Left ventricle myocardium inferior (tissue), 1 donor: ENCODE measurements around the gene ODC1. TPM values are rescaled to one million over a fixed set of nuclear protein-coding genes. Genes with fewer than 3 reads are reported as not detected.

Source experiments
- DNase-seq: peaks from one replicate; pipeline ENCODE4 v3.0.0-alpha.2; 2020
- H3K27ac ChIP-seq: fragments of 200-600 bp; replicated peaks from 2 replicates; pipeline ENCODE4 v1.8.0; 2021
- H3K27me3 ChIP-seq: fragments of 200-600 bp; 2 replicates; pipeline ENCODE4 v1.8.0; 2021; ENCODE audit warnings: low read depth
- H3K36me3 ChIP-seq: fragments of 200-600 bp; 2 replicates; pipeline ENCODE4 v1.8.0; 2021
- H3K4me1 ChIP-seq: fragments of 200-600 bp; 2 replicates; pipeline ENCODE4 v1.8.0; 2021
- H3K4me3 ChIP-seq: fragments of 200-600 bp; 2 replicates; pipeline ENCODE4 v1.8.0; 2021; ENCODE audit warnings: mild to moderate bottlenecking, moderate library complexity
- H3K9me3 ChIP-seq: fragments of 200-600 bp; replicated peaks from 2 replicates; pipeline ENCODE4 v1.8.0; 2021
- CTCF ChIP-seq: fragments of 200-600 bp; IDR thresholded peaks from 2 replicates; pipeline ENCODE4 v1.8.0; 2021; ENCODE audit warnings: antibody characterized with exemption, mild to moderate bottlenecking, borderline replicate concordance
- intact Hi-C: fragments of 100-400 bp; cut with micrococcal nuclease; formaldehyde crosslinking; loops from one replicate; pipeline ENCODE4 v1.11.0; 2022
- total RNA-seq: library from RNA; stranded (reverse); fragmentation: NEBNext Ultra II Directional; extraction: Animal tissue kit (Norgen Biotek cat#: 25700); gene quantifications from one replicate; pipeline ENCODE4 v1.2.1, GENCODE V29; 2021
- donor health status: DM: no; HTN: yes; CAD: no; lungs with severe emphysema.

Gene ODC1
- total RNA-seq, 1 donor from 2014 or later: 41.7 TPM

GRCh38 chr2:10449838-10450691 is 1.9 kb upstream of the ODC1 start:
- H3K4me1 ChIP-seq: peaks cover 57% of the 10 kb centered on the region
- intact Hi-C loops: loop anchor here (10.0 kb wide), 1 partner anchor 215 kb away; no protein-coding TSS in a partner anchor
- H3K27ac ChIP-seq: no peak overlapping the region
- no peaks in the 10 kb centered on the region for H3K27me3 ChIP-seq
- no peaks in the 10 kb centered on the region for H3K9me3 ChIP-seq
- H3K4me3 ChIP-seq: peak overlapping the region; percentile 88
- H3K36me3 ChIP-seq: no peaks in the 10 kb centered on the region
- TF ChIP-seq CTCF: no peak
- DNase-seq: no peak

- Histone ChIP-seq H3K4me3 (peak overlapping the region; percentile 88), H3K27ac (no peak overlapping the region), H3K9me3 (no peaks in the 10 kb centered on the region), H3K27me3 (no peaks in the 10 kb centered on the region), H3K4me1 (peaks cover 51% of the 10 kb centered on the region), H3K36me3 (peaks cover 5% of the 10 kb centered on the region)
- no peak for DNase-seq
- TF ChIP-seq CTCF: no peak
- intact Hi-C loops: loop anchor here (10.0 kb wide), 1 partner anchor 215 kb away; no protein-coding TSS in a partner anchor
Observed at GRCh38 chr2:10449486-10449831, 1.3 kb upstream of the ODC1 start.

- Histone ChIP-seq H3K27ac (peak overlapping the region; percentile 90), H3K9me3 (no peaks in the 10 kb centered on the region), H3K4me3 (peak overlapping the region; percentile 88), H3K4me1 (peaks cover 45% of the 10 kb centered on the region), H3K36me3 (peaks cover 11% of the 10 kb centered on the region), H3K27me3 (no peaks in the 10 kb centered on the region)
- intact Hi-C loops: loop anchor here (10.0 kb wide), 1 partner anchor 216 kb away; no protein-coding TSS in a partner anchor
- TF ChIP-seq CTCF: peak; percentile 28
- peak; percentile 88 for DNase-seq
Observed at GRCh38 chr2:10448576-10449485, 704 bp upstream of the ODC1 start.

- DNase-seq: no peak
- peaks cover 26% of the 10 kb centered on the region for H3K36me3 ChIP-seq
- H3K4me3 ChIP-seq: peak overlapping the region; percentile 88
- peaks cover 42% of the 10 kb centered on the region for H3K4me1 ChIP-seq
- TF ChIP-seq CTCF: peak; percentile 20
- H3K27me3 ChIP-seq: no peaks in the 10 kb centered on the region
- intact Hi-C loops: loop anchor here (10.0 kb wide), 1 partner anchor 217 kb away; no protein-coding TSS in a partner anchor
- H3K9me3 ChIP-seq: no peaks in the 10 kb centered on the region
- peak overlapping the region; percentile 90 for H3K27ac ChIP-seq
Observed at GRCh38 chr2:10447300-10447894, 730 bp downstream of the ODC1 start.

- peaks cover 32% of the 10 kb centered on the region for H3K36me3 ChIP-seq
- H3K27ac ChIP-seq: no peak overlapping the region
- intact Hi-C loops: loop anchor here (10.0 kb wide), 1 partner anchor 218 kb away; no protein-coding TSS in a partner anchor
- H3K4me1 ChIP-seq: peaks cover 38% of the 10 kb centered on the region
- no peaks in the 10 kb centered on the region for H3K27me3 ChIP-seq
- no peaks in the 10 kb centered on the region for H3K9me3 ChIP-seq
- H3K4me3 ChIP-seq: no peak overlapping the region
- TF ChIP-seq CTCF: no peak
- no peak for DNase-seq
Observed at GRCh38 chr2:10446631-10447030, 1.5 kb downstream of the ODC1 start.
